SK-N-SH (cell line): ENCODE data around the gene DOK3. TPM values are rescaled to one million over a fixed set of nuclear protein-coding genes. Genes with fewer than 3 reads are reported as not detected.
A peak's percentile ranks its signal among the peaks of the same experiment; 100 is the strongest.

Source experiments
- CTCF ChIA-PET: fragments of 300-600, 350-600 bp; formaldehyde crosslinking; extraction: SDS; loops from one replicate; lab custom pipeline; 2021; lab: Yijun Ruan, JAX
- POLR2A ChIA-PET: fragments of 350-600 bp; sonication (Branson Sonifier 250); formaldehyde crosslinking; extraction: SDS; loops from one replicate; lab custom pipeline; 2020; ENCODE audit warnings: antibody characterized with exemption, inconsistent platforms; lab: Yijun Ruan, JAX
- DNase-seq: peaks from one replicate; pipeline ENCODE4 v3.0.0; 2012
- H2AFZ ChIP-seq: fragments of 200-600 bp; sonication (generic); 2 replicates; pipeline ENCODE4 v1.8.1; 2016; ENCODE audit warnings: antibody characterized with exemption, mild to moderate bottlenecking, low read depth
- H3F3A ChIP-seq: fragments of 200-600 bp; sonication (generic); replicated peaks from 2 replicates; pipeline ENCODE3; 2016; ENCODE audit warnings: antibody characterized with exemption, mild to moderate bottlenecking; ENCODE audit not compliant: insufficient read depth
- H3K27ac ChIP-seq, 2 experiments: fragments of 200-500 bp in 1 of 2; fragments of 200-600 bp in 1 of 2; sonication (Bioruptor generic) in 1 of 2; sonication (generic), shearing (Covaris generic) in 1 of 2; 2 replicates each; pipeline versions ENCODE4 v1.5.1 to v1.6.1; 2014 to 2016; ENCODE audit warnings: low read depth in 2 of 2, inconsistent platforms in 1 of 2, low read length in 1 of 2, mild to moderate bottlenecking in 1 of 2, mixed read lengths in 1 of 2
- H3K27me3 ChIP-seq: fragments of 200-600 bp; sonication (generic), shearing (Covaris generic); 2 replicates; pipeline ENCODE4 v1.6.1; 2016; ENCODE audit warnings: mixed run types; ENCODE audit not compliant: insufficient read depth
- H3K36me3 ChIP-seq, 2 experiments: fragments of 200-500 bp in 1 of 2; fragments of 200-600 bp in 1 of 2; sonication (Bioruptor generic) in 1 of 2; sonication (generic) in 1 of 2; replicated peaks in 1 of 2; 2 replicates each; pipeline versions ENCODE3 to v1.5.1; 2014 to 2016; ENCODE audit warnings: low read length in 1 of 2, mild to moderate bottlenecking in 1 of 2; ENCODE audit not compliant: insufficient read depth in 2 of 2, control insufficient read depth in 1 of 2
- H3K4me1 ChIP-seq, 2 experiments: fragments of 200-500 bp in 1 of 2; fragments of 200-600 bp in 1 of 2; sonication (Bioruptor generic) in 1 of 2; sonication (generic), shearing (Covaris generic) in 1 of 2; 2 replicates each; pipeline versions ENCODE4 v1.5.1 to v1.6.1; 2014 to 2016; ENCODE audit warnings: low read depth in 1 of 2, low read length in 1 of 2, mixed run types in 1 of 2; ENCODE audit not compliant: insufficient read depth in 2 of 2, control insufficient read depth in 1 of 2
- H3K4me2 ChIP-seq: fragments of 200-600 bp; sonication (generic), shearing (Covaris generic); 2 replicates; pipeline ENCODE4 v1.6.1; 2017; ENCODE audit warnings: mixed run types
- H3K4me3 ChIP-seq, 2 experiments: fragments of 200-500 bp in 1 of 2; fragments of 200-600 bp in 1 of 2; sonication (Bioruptor generic) in 1 of 2; sonication (generic), shearing (Covaris generic) in 1 of 2; 2 replicates each; pipeline versions ENCODE4 v1.5.1 to v1.8.1; 2014 to 2016; ENCODE audit warnings: low read depth in 2 of 2, inconsistent platforms in 1 of 2, low read length in 1 of 2, mild to moderate bottlenecking in 1 of 2, mixed read lengths in 1 of 2, moderate library complexity in 1 of 2
- H3K79me2 ChIP-seq: fragments of 200-600 bp; sonication (generic); 2 replicates; pipeline ENCODE4 v1.8.1; 2017; ENCODE audit warnings: mild to moderate bottlenecking; ENCODE audit not compliant: insufficient read depth
- H3K9ac ChIP-seq: fragments of 200-600 bp; sonication (generic); 2 replicates; pipeline ENCODE4 v1.6.1; 2017; ENCODE audit warnings: mixed run types
- H3K9me2 ChIP-seq: fragments of 200-600 bp; sonication (generic); 2 replicates; pipeline ENCODE4 v1.6.1; 2017; ENCODE audit warnings: mixed run types
- H3K9me3 ChIP-seq: fragments of 200-600 bp; sonication (generic); 2 replicates; pipeline ENCODE4 v1.6.1; 2017; ENCODE audit warnings: mixed run types, mild to moderate bottlenecking, moderate library complexity
- H4K20me1 ChIP-seq: fragments of 200-600 bp; sonication (generic); 2 replicates; pipeline ENCODE4 v1.6.1; 2017; ENCODE audit warnings: mild to moderate bottlenecking, mixed run types; ENCODE audit not compliant: insufficient read depth
- CTCF ChIP-seq: fragments of 200-600 bp; sonication (generic); IDR thresholded peaks from 2 replicates; pipeline ENCODE4 v1.6.1; 2017; ENCODE audit warnings: antibody characterized with exemption, mild to moderate bottlenecking, moderate library complexity
- ELF1 ChIP-seq: IDR thresholded peaks from 2 replicates; pipeline ENCODE4 v1.4.0; 2012
- EP300 ChIP-seq, 2 experiments: IDR thresholded peaks; 2 replicates each; pipeline versions ENCODE4 v1.4.0 to v1.6.1; 2012; ENCODE audit warnings: borderline replicate concordance in 1 of 2, low read depth in 1 of 2, low read length in 1 of 2
- EZH2phosphoT487 ChIP-seq: fragments of 200-600 bp; sonication (generic); IDR thresholded peaks from 2 replicates; pipeline ENCODE4 v1.6.1; 2017; ENCODE audit warnings: low read depth, mixed run types, mild to moderate bottlenecking, antibody characterized with exemption, moderate library complexity, borderline replicate concordance
- FOXJ3 ChIP-seq: sonication (generic); formaldehyde crosslinking; IDR thresholded peaks from 2 replicates; pipeline ENCODE4 v1.5.1; 2020; ENCODE audit warnings: mild to moderate bottlenecking, missing genetic modification reagents
- GABPA ChIP-seq: IDR thresholded peaks from 2 replicates; pipeline ENCODE4 v1.4.0; 2012; ENCODE audit warnings: low read depth, mild to moderate bottlenecking
- GATA2 ChIP-seq: sonication (generic); formaldehyde crosslinking; IDR thresholded peaks from 2 replicates; pipeline ENCODE4 v1.5.0; 2020; ENCODE audit warnings: mild to moderate bottlenecking, missing genetic modification reagents
- JUND ChIP-seq: IDR thresholded peaks from 2 replicates; pipeline ENCODE4 v1.4.0; 2012
- MXI1 ChIP-seq: IDR thresholded peaks from 2 replicates; pipeline ENCODE4 v1.6.1; 2012; ENCODE audit warnings: mild to moderate bottlenecking, low read depth, low read length, improper control_type of control experiment
- NFIC ChIP-seq: IDR thresholded peaks from 2 replicates; pipeline ENCODE4 v1.4.0; 2012; ENCODE audit warnings: borderline replicate concordance
- NRF1 ChIP-seq: IDR thresholded peaks from 2 replicates; pipeline ENCODE4 v1.6.1; 2012; ENCODE audit warnings: low read depth, mild to moderate bottlenecking, low read length
- PBX3 ChIP-seq: IDR thresholded peaks from 2 replicates; pipeline ENCODE4; 2012
- POLR2AphosphoS5 ChIP-seq: IDR thresholded peaks from 2 replicates; pipeline ENCODE4 v1.6.1; 2012; ENCODE audit warnings: low read depth, low read length
- RAD21 ChIP-seq: IDR thresholded peaks from 2 replicates; pipeline ENCODE4 v1.6.1; 2012; ENCODE audit warnings: mild to moderate bottlenecking, low read length
- SMC3 ChIP-seq: IDR thresholded peaks from 2 replicates; pipeline ENCODE4 v1.6.1; 2012; ENCODE audit warnings: low read depth, low read length, improper control_type of control experiment
- USF1 ChIP-seq: IDR thresholded peaks from 2 replicates; pipeline ENCODE4 v1.4.0; 2012; ENCODE audit warnings: low read depth, borderline replicate concordance
- WGBS: methylation state at CpG from one replicate; pipeline ENCODE4 v1.1.6; 2017; ENCODE audit warnings: low lambda C conversion rate; 5-methylcytosine and 5-hydroxymethylcytosine counted together
- polyA plus RNA-seq, 3 experiments: library from polyadenylated mRNA; depleted of rRNA; stranded (reverse); fragments of >200 nt; gene quantifications; 2 replicates each; pipeline ENCODE4 v1.2.3, GENCODE V29; 2012
- TF ChIP-seq, protein P1 (sequence below): fragments of 150-350 bp; IDR thresholded peaks from 2 replicates; pipeline ENCODE4 v1.6.1; 2016; ENCODE audit warnings: mild to moderate bottlenecking, low read depth, low read length

DOK3 gene
- polyA plus RNA-seq, 1 of the 3 experiments (the other 2 are of a cell fraction): 2.2 TPM

GRCh38 chr5:177519463-177520235 is 10.0 kb upstream of the DOK3 start:
- H3K27ac ChIP-seq: peak overlapping the region in 1 of 2 experiments; percentile 11; a peak in 1 of 4 replicates
- no peak for DNase-seq
- H3K4me3 ChIP-seq: no peak overlapping the region
- ChIA-PET POLR2A (interaction anchor here (0.8 kb wide), 1 partner anchor 23 kb away, joined by 3 read pairs; no protein-coding TSS in a partner anchor), CTCF (interaction anchor here (1.0 to 3.7 kb wide), 3 partner anchors 14 to 18 kb away, joined by 3 to 15 read pairs (median 3); no protein-coding TSS in a partner anchor)
- H3K36me3 ChIP-seq: peaks cover 22 to 56% of the 10 kb centered on the region in 2 experiments
- H3K4me1 ChIP-seq: peaks cover 6 to 15% of the 10 kb centered on the region in 2 experiments; a peak in 2 of 4 replicates
- H3K9me2 ChIP-seq: no peaks in the 10 kb centered on the region
- no peak overlapping the region for H2AFZ ChIP-seq
- H4K20me1 ChIP-seq: no peaks in the 10 kb centered on the region
- peaks cover 35% of the 10 kb centered on the region for H3K79me2 ChIP-seq
- no peaks in the 10 kb centered on the region for H3K27me3 ChIP-seq
- WGBS: 84% methylated on average over 13 of the region's 13 CpGs
- H3K9me3 ChIP-seq: no peaks in the 10 kb centered on the region
- H3K9ac ChIP-seq: no peak overlapping the region
- H3F3A ChIP-seq: peaks cover 10% of the 10 kb centered on the region
- H3K4me2 ChIP-seq: peak overlapping the region; percentile 11; the same call in 1 of the 2 replicates
- TF ChIP-seq USF1 (no peak), NRF1 (no peak), EP300 (IDR thresholded peaks at IDR 0.05; ENCODE audit: borderline replicate concordance in 1 of 2, low read depth in 1 of 2, low read length in 1 of 2) (no peak), SMC3 (no peak)

GRCh38 chr5:177516601-177517568 is 7.3 kb upstream of the DOK3 start, which contains the start of gene DDX41:
DDX41 (minus strand) TSS chr5:177516961; CDS start chr5:177516945, 16 bp downstream.
- Histone ChIP-seq H4K20me1 (no peaks in the 10 kb centered on the region), H2AFZ (no peak within 1 kb of the TSS), H3K9me2 (no peaks in the 10 kb centered on the region), H3F3A (peaks cover 10% of the 10 kb centered on the region), H3K4me2 (peak within 1 kb of the TSS; percentile 98), H3K79me2 (peaks cover 40% of the 10 kb centered on the region), H3K27ac (peak within 1 kb of the TSS; percentile 72 to 91), H3K27me3 (no peaks in the 10 kb centered on the region), H3K9me3 (no peaks in the 10 kb centered on the region), H3K9ac (peak within 1 kb of the TSS; percentile 81), H3K4me1 (peaks cover 6 to 15% of the 10 kb centered on the region in 2 experiments; a peak in 2 of 4 replicates), H3K36me3 (peaks cover 26 to 63% of the 10 kb centered on the region in 2 experiments), H3K4me3 (peak within 1 kb of the TSS; percentile 79 to 99)
- under 1% methylated on average over 68 of the region's 96 CpGs for WGBS
- peak; percentile 98 for DNase-seq
- ChIA-PET CTCF (interaction anchor here (0.8 to 8.8 kb wide), 5 partner anchors 9 to 207 kb away, joined by 3 to 80 read pairs (median 4); no protein-coding TSS in a partner anchor), POLR2A (interaction anchor here (1.6 to 2.2 kb wide), 2 partner anchors 20 to 21 kb away, joined by 4 to 7 read pairs; partner anchors contain the start of gene PDLIM7)
- peak; percentile 71 for TF ChIP-seq GABPA
- peak; percentile 84 for TF ChIP-seq ELF1
- no peak for TF ChIP-seq RAD21
- TF ChIP-seq JUND: no peak
- TF ChIP-seq PBX3: peak; percentile 52; the same call in 1 of the 2 replicates
- no peak for TF ChIP-seq EZH2phosphoT487
- TF ChIP-seq CTCF: 0 out of 2 replicates have a peak, but pooled peaks have one; percentile 20
- TF ChIP-seq NFIC: peak; percentile 49; the same call in 1 of the 2 replicates
- TF ChIP-seq, protein P1, sequence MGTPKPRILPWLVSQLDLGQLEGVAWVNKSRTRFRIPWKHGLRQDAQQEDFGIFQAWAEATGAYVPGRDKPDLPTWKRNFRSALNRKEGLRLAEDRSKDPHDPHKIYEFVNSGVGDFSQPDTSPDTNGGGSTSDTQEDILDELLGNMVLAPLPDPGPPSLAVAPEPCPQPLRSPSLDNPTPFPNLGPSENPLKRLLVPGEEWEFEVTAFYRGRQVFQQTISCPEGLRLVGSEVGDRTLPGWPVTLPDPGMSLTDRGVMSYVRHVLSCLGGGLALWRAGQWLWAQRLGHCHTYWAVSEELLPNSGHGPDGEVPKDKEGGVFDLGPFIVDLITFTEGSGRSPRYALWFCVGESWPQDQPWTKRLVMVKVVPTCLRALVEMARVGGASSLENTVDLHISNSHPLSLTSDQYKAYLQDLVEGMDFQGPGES: no peak
- TF ChIP-seq GATA2 (CRISPR knock-in tag): peak; percentile 100
- peak; percentile 78; the same call in 1 of the 2 replicates for TF ChIP-seq POLR2AphosphoS5
- TF ChIP-seq FOXJ3 (CRISPR knock-in tag): 0 out of 2 replicates have a peak, but pooled peaks have one; percentile 50
- peak; percentile 97 for TF ChIP-seq MXI1
- no peak for TF ChIP-seq SMC3
- no peak for TF ChIP-seq USF1
